GM21447 (cell line): Measurements from ENCODE around the gene APOC1.
A peak's percentile ranks its signal among the peaks of the same experiment; 100 is the strongest.
"Not testable (repeated sequence)": the region's sequence is repeated elsewhere in the genome, so short reads cannot be mapped to it uniquely, and the experiment has no call there.

ENCODE experiments used
- ATAC-seq: cut with Tn5 transposase; IDR thresholded peaks from one replicate; pipeline ENCODE4 v1.9.1; 2021; ENCODE audit not compliant: unreplicated experiment

The APOC1 gene

GRCh38 chr19:44912854-44913253, 1.6 kb upstream of the APOC1 start:
- no peak for ATAC-seq

GRCh38 chr19:44913512-44914432, 636 bp upstream of the APOC1 start:
- not testable (repeated sequence) for ATAC-seq

- ATAC-seq = no peak
Observed at GRCh38 chr19:44924243-44924725, 9.9 kb downstream of the APOC1 start.

GRCh38 chr19:44925114-44925891, 10.9 kb downstream of the APOC1 start:
- ATAC-seq = no peak

- ATAC-seq = not testable (repeated sequence)
Observed at GRCh38 chr19:44926245-44927077, 12.1 kb downstream of the APOC1 start.

GRCh38 chr19:44927746-44928145, 13.3 kb downstream of the APOC1 start:
- ATAC-seq = no peak

- ATAC-seq = no peak
Observed at GRCh38 chr19:44930088-44930487, 15.7 kb downstream of the APOC1 start.

GRCh38 chr19:44931541-44931940, 17.1 kb downstream of the APOC1 start:
- no peak for ATAC-seq

- no peak for ATAC-seq
Observed at GRCh38 chr19:44939668-44940067, 25.3 kb downstream of the APOC1 start.

GRCh38 chr19:44942067-44942571, 27.7 kb downstream of the APOC1 start, which contains the start of gene APOC4:
APOC4 (plus strand) TSS chr19:44942237; CDS start chr19:44942278, 41 bp downstream.
- no peak for ATAC-seq

- no peak for ATAC-seq
Observed at GRCh38 chr19:44943801-44944249, 29.4 kb downstream of the APOC1 start.

- no peak for ATAC-seq
Observed at GRCh38 chr19:44947041-44947581, 32.7 kb downstream of the APOC1 start.

- no peak for ATAC-seq
Observed at GRCh38 chr19:44948237-44948636, 33.8 kb downstream of the APOC1 start.

GRCh38 chr19:44948763-44949374, 34.5 kb downstream of the APOC1 start:
- ATAC-seq = no peak

GRCh38 chr19:44949550-44949949, 35.1 kb downstream of the APOC1 start:
- no peak for ATAC-seq

GRCh38 chr19:44951179-44952159, 37.1 kb downstream of the APOC1 start:
- no peak for ATAC-seq

- peak; percentile 3 for ATAC-seq
Observed at GRCh38 chr19:44954278-44954648, 39.9 kb downstream of the APOC1 start.

- peak; percentile 73 for ATAC-seq
Observed at GRCh38 chr19:44954649-44955504, 40.5 kb downstream of the APOC1 start, which contains the start of gene CLPTM1. CLPTM1 (plus strand) TSS chr19:44955380; CDS start chr19:44955396, 16 bp downstream.
